PFSK-1 (cell line): Measurements from ENCODE around the gene CFAP157.

Source experiments
- POLR2AphosphoS5 ChIP-seq: IDR thresholded peaks from 2 replicates; pipeline ENCODE4 v1.6.1; 2012; ENCODE audit warnings: low read depth, mild to moderate bottlenecking, control low read depth, low read length, moderate library complexity
- SIN3A ChIP-seq: IDR thresholded peaks from 2 replicates; pipeline ENCODE4 v1.6.1; 2012; ENCODE audit warnings: mild to moderate bottlenecking, low read length, moderate library complexity, borderline replicate concordance; ENCODE audit not compliant: insufficient read depth
- TAF1 ChIP-seq: IDR thresholded peaks from 2 replicates; pipeline ENCODE4 v1.6.1; 2012; ENCODE audit warnings: low read length, control low read depth, borderline replicate concordance; ENCODE audit not compliant: insufficient read depth
- TF ChIP-seq, protein P1 (sequence below), 2 experiments: IDR thresholded peaks; 2 replicates each; pipeline versions ENCODE4 v1.6.1 to v1.8.0; 2011 to 2012; ENCODE audit warnings: low read depth in 2 of 2, low read length in 2 of 2, control low read depth in 1 of 2, inconsistent platforms in 1 of 2, mild to moderate bottlenecking in 1 of 2, moderate library complexity in 1 of 2; ENCODE audit not compliant: insufficient read depth in 1 of 2

- no peak for TF ChIP-seq POLR2AphosphoS5
- TF ChIP-seq TAF1, result no peak
- TF ChIP-seq, protein P1, sequence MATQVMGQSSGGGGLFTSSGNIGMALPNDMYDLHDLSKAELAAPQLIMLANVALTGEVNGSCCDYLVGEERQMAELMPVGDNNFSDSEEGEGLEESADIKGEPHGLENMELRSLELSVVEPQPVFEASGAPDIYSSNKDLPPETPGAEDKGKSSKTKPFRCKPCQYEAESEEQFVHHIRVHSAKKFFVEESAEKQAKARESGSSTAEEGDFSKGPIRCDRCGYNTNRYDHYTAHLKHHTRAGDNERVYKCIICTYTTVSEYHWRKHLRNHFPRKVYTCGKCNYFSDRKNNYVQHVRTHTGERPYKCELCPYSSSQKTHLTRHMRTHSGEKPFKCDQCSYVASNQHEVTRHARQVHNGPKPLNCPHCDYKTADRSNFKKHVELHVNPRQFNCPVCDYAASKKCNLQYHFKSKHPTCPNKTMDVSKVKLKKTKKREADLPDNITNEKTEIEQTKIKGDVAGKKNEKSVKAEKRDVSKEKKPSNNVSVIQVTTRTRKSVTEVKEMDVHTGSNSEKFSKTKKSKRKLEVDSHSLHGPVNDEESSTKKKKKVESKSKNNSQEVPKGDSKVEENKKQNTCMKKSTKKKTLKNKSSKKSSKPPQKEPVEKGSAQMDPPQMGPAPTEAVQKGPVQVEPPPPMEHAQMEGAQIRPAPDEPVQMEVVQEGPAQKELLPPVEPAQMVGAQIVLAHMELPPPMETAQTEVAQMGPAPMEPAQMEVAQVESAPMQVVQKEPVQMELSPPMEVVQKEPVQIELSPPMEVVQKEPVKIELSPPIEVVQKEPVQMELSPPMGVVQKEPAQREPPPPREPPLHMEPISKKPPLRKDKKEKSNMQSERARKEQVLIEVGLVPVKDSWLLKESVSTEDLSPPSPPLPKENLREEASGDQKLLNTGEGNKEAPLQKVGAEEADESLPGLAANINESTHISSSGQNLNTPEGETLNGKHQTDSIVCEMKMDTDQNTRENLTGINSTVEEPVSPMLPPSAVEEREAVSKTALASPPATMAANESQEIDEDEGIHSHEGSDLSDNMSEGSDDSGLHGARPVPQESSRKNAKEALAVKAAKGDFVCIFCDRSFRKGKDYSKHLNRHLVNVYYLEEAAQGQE (IDR thresholded peaks at IDR 0.05; ENCODE audit: insufficient read depth in 1 of 2, low read depth in 2 of 2, low read length in 2 of 2), result no peak
- TF ChIP-seq SIN3A, result no peak
These were observed 42.5 kb upstream of the CFAP157 start for GRCh38 chr9:127664324-127664677.
